Measurements from ENCODE around the gene MOB3B. TPM values are rescaled to one million over a fixed set of nuclear protein-coding genes. Genes with fewer than 3 reads are reported as not detected.

The MOB3B gene
- total and polyA plus RNA-seq, 10 of the 15 experiments (the other 5 are each of a cell fraction or from before 2014, with no cell fraction given) = 0.44 to 2.7 (median 0.91) TPM

DNA sequence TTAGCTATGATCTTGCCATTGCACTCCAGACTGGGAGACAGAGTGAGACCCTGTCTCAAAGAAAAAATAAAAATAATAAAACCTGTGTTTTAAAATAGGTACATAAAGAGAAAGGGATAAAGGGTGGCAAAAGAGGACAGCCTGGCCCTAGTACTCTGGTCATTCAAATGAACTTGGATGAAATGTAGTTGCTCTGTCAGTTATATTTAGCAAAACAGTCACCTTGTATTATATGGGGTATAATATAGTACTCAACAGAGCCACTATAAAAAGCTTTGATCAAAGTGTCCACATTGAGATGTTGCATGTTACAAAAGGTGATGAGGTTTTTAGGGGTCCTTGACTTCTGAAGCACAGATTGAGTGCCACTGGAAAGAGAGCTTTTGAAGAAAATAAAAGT lies 171.6 kb downstream of the MOB3B start:
- ChIA-PET SMC1A (ENCODE audit: uncharacterized antibody, unreplicated experiment) (interaction anchor here (0.9 to 2.0 kb wide), 5 partner anchors 12 to 172 kb away, joined by 3 to 6 read pairs (median 4); partner anchors contain the start of gene MOB3B), POLR2A (interaction anchor here (1.0 kb wide), 1 partner anchor 9 kb away, joined by 3 read pairs; no protein-coding TSS in a partner anchor), RAD21 (ENCODE audit: unreplicated experiment) (interaction anchor here (0.6 to 1.2 kb wide), 3 partner anchors 166 to 206 kb away, joined by 3 read pairs; no protein-coding TSS in a partner anchor), CTCF (interaction anchor here (1.4 to 2.6 kb wide), 6 partner anchors 9 to 179 kb away, joined by 3 to 15 read pairs (median 3); partner anchors contain the start of gene MOB3B)
- no peak overlapping the region for H3K4me2 ChIP-seq (ENCODE audit: control insufficient read depth, insufficient read depth)
- ATAC-seq (no peak), DNase-seq (ENCODE audit: low read depth, low spot score) (no peak), FAIRE-seq (no peak)
- BruUV-seq (replicated peaks) = no TSS peak
- H3K4me1 ChIP-seq (ENCODE audit: control insufficient read depth, insufficient read depth, low read length) = peaks cover 12% of the 10 kb centered on the region
- H3K27me3 ChIP-seq (replicated peaks in 1 of 2; ENCODE audit: control insufficient read depth in 2 of 2, insufficient read depth in 2 of 2, low read length in 1 of 2) = no peaks in the 10 kb centered on the region; a peak in 1 of 4 replicates
- H3K4me3 ChIP-seq = no peak overlapping the region
- no peak overlapping the region for H3K27ac ChIP-seq (ENCODE audit: control insufficient read depth, insufficient read depth)
- no peaks in the 10 kb centered on the region for H3K36me3 ChIP-seq (ENCODE audit: control insufficient read depth in 2 of 2, insufficient read depth in 2 of 2, low read length in 1 of 2)
- no peak overlapping the region for H3K9ac ChIP-seq (ENCODE audit: control insufficient read depth, insufficient read depth, low read length)
- H3K79me2 ChIP-seq (ENCODE audit: control insufficient read depth, insufficient read depth, low read length) = no peaks in the 10 kb centered on the region
- in situ Hi-C loops (cut with MboI) = no loop called here
- H2AFZ ChIP-seq (ENCODE audit: control insufficient read depth, low read depth, low read length) = no peak overlapping the region
- H3K9me3 ChIP-seq (replicated peaks; ENCODE audit: control insufficient read depth, insufficient read depth, low read length) = no peaks in the 10 kb centered on the region
- H4K20me1 ChIP-seq (ENCODE audit: control insufficient read depth, insufficient read depth) = no peaks in the 10 kb centered on the region
- TF ChIP-seq CBX3 (IDR thresholded peaks at IDR 0.05; ENCODE audit: borderline replicate concordance, low read depth) (no peak), CHD2 (IDR thresholded peaks at IDR 0.05; ENCODE audit: borderline replicate concordance, low read depth, low read length) (no peak), HDAC6 (IDR thresholded peaks at IDR 0.05; ENCODE audit: unreplicated experiment) (no peak), MEF2B (IDR thresholded peaks at IDR 0.05; ENCODE audit: partially characterized antibody, poor library complexity, severe bottlenecking) (no peak), HDAC2 (IDR thresholded peaks at IDR 0.05) (no peak)
- intact Hi-C loops (cut with micrococcal nuclease; ENCODE audit: unreplicated experiment) = no loop called here

DNA sequence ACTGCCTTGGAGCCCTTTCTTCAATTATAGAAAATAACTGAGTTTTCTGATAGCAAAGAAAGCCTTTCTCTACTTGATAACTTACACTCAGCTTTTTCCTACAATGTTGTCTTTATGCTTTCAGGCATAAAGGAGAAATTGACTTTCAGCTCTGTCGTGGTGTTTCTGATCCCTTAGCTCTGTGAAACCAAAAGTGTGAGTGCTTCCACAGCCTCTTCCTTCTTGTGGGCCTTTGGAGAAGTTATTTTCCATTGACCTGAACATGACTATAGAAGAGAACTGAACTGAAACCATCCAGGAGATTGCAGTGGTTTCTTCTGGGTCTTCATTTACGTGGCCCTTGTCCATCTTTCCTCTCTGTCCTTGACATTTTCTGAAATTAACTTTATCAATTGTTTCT lies 173.2 kb downstream of the MOB3B start:
- ChIA-PET CTCF (interaction anchor here (1.1 to 2.6 kb wide), 3 partner anchors 11 to 181 kb away, joined by 3 to 15 read pairs (median 3); no protein-coding TSS in a partner anchor), POLR2A (no interaction called here)
- FAIRE-seq = no peak

More for the DNA sequence above, 173.2 kb downstream of the MOB3B start:
- H3K4me3 ChIP-seq = no peak overlapping the region
- WGBS (ENCODE audit: insufficient coverage, insufficient replicate concordance, low lambda C conversion rate, missing lambda C conversion rate) = 47% methylated on average over 2 of the region's 2 CpGs
- no peaks in the 10 kb centered on the region; a peak in 1 of 4 replicates for H3K27me3 ChIP-seq (replicated peaks in 1 of 2; ENCODE audit: control insufficient read depth in 2 of 2, insufficient read depth in 2 of 2, low read length in 1 of 2)
- H3K4me1 ChIP-seq (ENCODE audit: control insufficient read depth, insufficient read depth, low read length) = peaks cover 27% of the 10 kb centered on the region
- no peak overlapping the region for H3K9ac ChIP-seq (ENCODE audit: control insufficient read depth, insufficient read depth, low read length)
- H3K4me2 ChIP-seq (ENCODE audit: control insufficient read depth, insufficient read depth) = no peak overlapping the region
- BruUV-seq (replicated peaks) = no TSS peak
- no peaks in the 10 kb centered on the region for H4K20me1 ChIP-seq (ENCODE audit: control insufficient read depth, insufficient read depth)
- TF ChIP-seq STAT1 (conservative IDR thresholded peaks at IDR 0.05) = no peak
- ChIA-PET SMC1A (ENCODE audit: uncharacterized antibody, unreplicated experiment) (interaction anchor here (0.7 to 1.6 kb wide), 3 partner anchors 9 to 22 kb away, joined by 3 to 13 read pairs (median 4); no protein-coding TSS in a partner anchor), RAD21 (ENCODE audit: unreplicated experiment) (interaction anchor here (0.7 to 1.4 kb wide), 2 partner anchors 9 to 13 kb away, joined by 3 read pairs; no protein-coding TSS in a partner anchor)
- no peak for DNase-seq (ENCODE audit: low read depth, low spot score)
- H3K9me3 ChIP-seq (replicated peaks; ENCODE audit: control insufficient read depth, insufficient read depth, low read length) = no peaks in the 10 kb centered on the region
- in situ Hi-C loops (cut with MboI) (no loop called here), intact Hi-C loops (cut with micrococcal nuclease; ENCODE audit: unreplicated experiment) (no loop called here)
- no peaks in the 10 kb centered on the region for H3K36me3 ChIP-seq (ENCODE audit: control insufficient read depth in 2 of 2, insufficient read depth in 2 of 2, low read length in 1 of 2)
- no peaks in the 10 kb centered on the region for H3K79me2 ChIP-seq (ENCODE audit: control insufficient read depth, insufficient read depth, low read length)
- H2AFZ ChIP-seq (ENCODE audit: control insufficient read depth, low read depth, low read length) = no peak overlapping the region
- H3K27ac ChIP-seq (ENCODE audit: control insufficient read depth, insufficient read depth) = no peak overlapping the region
- no peak for ATAC-seq

Data from GM12878 (cell line).